Duodenal mucosa (tissue), 2 donors: Measurements from ENCODE around the gene PACSIN1.

ENCODE experiments used
- H3K27ac ChIP-seq: one replicate; pipeline ENCODE4 v1.7.0; 2013; ENCODE audit warnings: low read depth, low read length
- H3K27me3 ChIP-seq, 2 donors: one replicate each; pipeline ENCODE4 v1.7.0; 2013; ENCODE audit warnings: low read length in 2 of 2, control low read depth in 1 of 2; ENCODE audit not compliant: insufficient read depth in 2 of 2, control insufficient read depth in 1 of 2
- H3K36me3 ChIP-seq, 2 donors: one replicate each; pipeline ENCODE4 v1.7.0; 2013; ENCODE audit warnings: low read length in 2 of 2, control low read depth in 1 of 2; ENCODE audit not compliant: insufficient read depth in 2 of 2, control insufficient read depth in 1 of 2
- H3K4me1 ChIP-seq, 2 donors: one replicate each; pipeline ENCODE4 v1.7.0; 2013; ENCODE audit warnings: low read length in 2 of 2, control low read depth in 1 of 2; ENCODE audit not compliant: insufficient read depth in 2 of 2, control insufficient read depth in 1 of 2
- H3K4me3 ChIP-seq, 2 donors: one replicate each; pipeline ENCODE4 v1.7.0; 2013; ENCODE audit warnings: low read length in 2 of 2, low read depth in 1 of 2
- H3K9ac ChIP-seq, 2 donors: one replicate each; pipeline ENCODE4 v1.7.0; 2013; ENCODE audit warnings: low read length in 2 of 2, low read depth in 1 of 2
- H3K9me3 ChIP-seq, 2 donors: one replicate each; pipeline ENCODE4 v1.7.0; 2013; ENCODE audit warnings: low read length in 2 of 2, control low read depth in 1 of 2; ENCODE audit not compliant: control insufficient read depth in 1 of 2

Gene PACSIN1

DNA sequence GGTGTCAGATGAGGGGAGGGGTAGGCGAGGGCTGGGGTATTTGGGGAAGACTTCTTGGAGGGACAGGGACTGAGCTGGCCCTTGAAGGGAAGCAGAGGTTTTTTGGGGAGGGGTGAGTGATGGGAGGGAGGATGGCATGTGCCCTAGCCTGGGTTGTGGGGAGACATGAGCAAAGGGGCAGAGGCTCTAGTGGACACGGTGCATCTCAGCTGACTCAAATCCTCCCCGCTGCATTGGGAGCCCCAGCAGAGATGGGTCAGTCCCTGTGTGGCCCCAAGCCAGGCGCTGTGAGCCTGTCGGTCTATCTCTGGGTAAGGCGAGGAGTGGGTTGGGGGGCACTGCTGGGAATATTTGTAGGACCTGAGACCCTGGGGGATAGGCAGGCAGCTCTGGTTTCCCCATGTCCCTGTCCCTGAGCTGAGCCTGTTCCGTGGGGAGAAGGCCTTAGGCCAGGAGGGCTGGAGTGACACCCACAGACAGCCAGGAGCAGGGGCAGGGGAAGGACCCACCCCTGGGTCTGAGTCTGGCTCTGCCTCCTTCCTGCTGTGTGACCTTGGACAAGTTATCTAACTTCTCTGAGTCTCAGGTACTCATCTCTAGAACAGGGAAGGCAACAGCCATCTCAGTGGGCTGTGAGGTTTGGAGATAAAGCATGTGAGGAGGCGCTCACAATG lies 54.2 kb downstream of the PACSIN1 start:
- no peaks in the 10 kb centered on the region for H3K9me3 ChIP-seq
- H3K4me3 ChIP-seq = no peak overlapping the region
- H3K4me1 ChIP-seq = no peaks in the 10 kb centered on the region
- no peaks in the 10 kb centered on the region for H3K36me3 ChIP-seq
- H3K27me3 ChIP-seq = peaks cover 0 to 4% of the 10 kb centered on the region in 2 donors
- no peak overlapping the region for H3K27ac ChIP-seq
- no peak overlapping the region for H3K9ac ChIP-seq

DNA sequence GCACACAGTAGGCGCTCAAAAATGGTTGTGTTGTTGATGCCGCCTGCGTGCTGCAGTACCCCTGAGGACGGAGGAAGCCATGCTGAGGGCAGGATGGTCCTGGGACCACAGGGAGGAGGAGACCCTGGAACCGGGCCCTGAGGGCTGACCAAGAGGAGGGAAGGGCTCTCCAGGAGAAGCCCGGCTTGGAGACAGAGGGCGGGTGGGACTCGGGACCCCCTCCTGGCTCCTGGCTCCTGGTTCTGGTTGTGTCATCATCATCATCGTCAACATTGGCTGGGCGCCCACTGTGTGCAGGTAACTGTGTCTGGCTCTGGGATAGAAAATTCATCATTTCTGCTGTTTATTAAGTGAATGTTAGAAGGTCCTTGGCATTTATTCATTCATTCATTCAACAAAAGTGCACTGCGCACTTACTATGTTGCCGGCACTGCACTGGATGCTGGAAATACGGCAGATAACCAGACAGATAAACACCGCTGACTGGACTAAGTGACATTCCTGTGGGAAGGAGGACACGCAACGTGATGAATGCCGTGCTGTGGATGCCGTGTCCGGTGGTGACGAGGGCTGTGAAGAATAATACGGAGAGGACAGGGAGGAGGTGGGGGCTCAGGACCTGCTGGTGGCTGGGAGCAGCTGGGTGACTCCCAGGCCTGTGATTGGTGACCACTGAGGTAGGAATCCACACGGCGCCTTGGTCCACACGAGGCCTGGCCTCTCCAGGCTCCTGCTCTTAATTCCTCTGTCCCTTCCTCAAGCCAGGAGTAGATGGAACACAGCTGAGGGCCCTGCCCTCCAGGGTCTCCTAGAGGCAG lies 55.0 kb downstream of the PACSIN1 start:
- Histone ChIP-seq H3K27ac (no peak overlapping the region), H3K4me1 (no peaks in the 10 kb centered on the region), H3K27me3 (peaks cover 0 to 4% of the 10 kb centered on the region in 2 donors), H3K36me3 (no peaks in the 10 kb centered on the region), H3K9ac (no peak overlapping the region), H3K4me3 (no peak overlapping the region), H3K9me3 (no peaks in the 10 kb centered on the region)

DNA sequence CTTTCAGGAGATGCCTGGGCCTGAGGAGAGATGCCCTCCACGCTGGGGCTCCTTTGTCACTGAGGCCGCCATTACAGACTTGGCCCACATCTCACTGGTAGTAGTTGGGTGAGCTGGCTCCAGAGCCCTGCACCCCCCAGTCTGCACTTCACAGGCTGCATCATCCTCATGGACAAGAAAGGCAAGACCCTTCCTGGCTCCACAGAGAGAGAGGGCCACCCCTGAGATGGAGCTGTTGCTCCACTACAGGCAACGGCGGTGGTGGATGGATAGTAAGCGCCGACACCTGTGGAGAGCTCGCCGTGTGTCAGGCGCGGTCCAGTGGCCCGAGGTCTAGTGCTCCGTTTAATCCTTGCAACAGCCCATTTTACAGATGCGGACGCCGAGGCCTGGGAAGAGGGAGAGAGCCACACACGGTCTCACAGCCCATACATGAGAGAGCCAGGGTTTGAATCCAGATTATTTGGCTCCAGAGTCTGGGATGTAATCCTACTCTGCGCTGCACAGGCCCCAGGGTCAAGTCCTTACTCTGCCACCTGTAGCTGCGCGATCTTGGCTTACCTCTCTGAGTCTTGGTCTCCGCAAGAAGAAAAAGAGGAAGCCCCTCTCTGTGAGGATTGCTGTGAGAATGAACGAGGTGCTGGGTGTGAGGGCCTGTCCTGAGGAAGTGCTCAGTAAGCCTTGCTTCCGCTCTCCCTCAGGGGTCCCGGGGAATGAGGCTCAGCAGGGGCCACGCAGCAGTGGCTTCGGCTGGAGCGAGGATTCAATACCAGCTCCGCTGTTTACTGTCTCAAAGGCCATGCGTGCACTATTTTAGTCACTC lies 55.8 kb downstream of the PACSIN1 start:
- no peaks in the 10 kb centered on the region for H3K9me3 ChIP-seq
- no peaks in the 10 kb centered on the region for H3K36me3 ChIP-seq
- H3K27ac ChIP-seq = no peak overlapping the region
- H3K27me3 ChIP-seq = peaks cover 0 to 4% of the 10 kb centered on the region in 2 donors
- no peaks in the 10 kb centered on the region for H3K4me1 ChIP-seq
- no peak overlapping the region for H3K4me3 ChIP-seq
- H3K9ac ChIP-seq = no peak overlapping the region

DNA sequence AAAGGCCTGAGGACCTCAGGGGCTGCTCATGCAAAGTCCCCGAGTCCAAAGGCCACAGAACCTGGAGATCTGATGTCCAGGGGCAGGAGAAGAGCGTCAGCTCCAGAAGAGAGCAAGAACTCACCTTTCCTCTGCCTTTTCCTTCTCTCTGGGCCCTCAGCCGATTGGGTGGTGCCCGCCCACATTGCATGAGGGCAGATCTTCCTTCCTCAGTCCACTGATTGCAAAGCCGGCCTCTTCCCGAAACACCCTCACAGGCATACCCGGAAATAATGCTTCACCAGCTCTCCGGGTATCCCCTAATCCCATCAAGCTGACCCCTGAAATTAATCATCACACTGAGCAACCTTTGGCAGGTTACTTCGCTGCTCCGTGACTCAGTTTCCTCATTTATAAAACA lies 56.9 kb downstream of the PACSIN1 start:
- Histone ChIP-seq H3K9ac (no peak overlapping the region), H3K36me3 (no peaks in the 10 kb centered on the region), H3K27ac (no peak overlapping the region), H3K4me1 (peaks cover 0 to 3% of the 10 kb centered on the region in 2 donors), H3K27me3 (no peaks in the 10 kb centered on the region), H3K9me3 (no peaks in the 10 kb centered on the region), H3K4me3 (no peak overlapping the region)

DNA sequence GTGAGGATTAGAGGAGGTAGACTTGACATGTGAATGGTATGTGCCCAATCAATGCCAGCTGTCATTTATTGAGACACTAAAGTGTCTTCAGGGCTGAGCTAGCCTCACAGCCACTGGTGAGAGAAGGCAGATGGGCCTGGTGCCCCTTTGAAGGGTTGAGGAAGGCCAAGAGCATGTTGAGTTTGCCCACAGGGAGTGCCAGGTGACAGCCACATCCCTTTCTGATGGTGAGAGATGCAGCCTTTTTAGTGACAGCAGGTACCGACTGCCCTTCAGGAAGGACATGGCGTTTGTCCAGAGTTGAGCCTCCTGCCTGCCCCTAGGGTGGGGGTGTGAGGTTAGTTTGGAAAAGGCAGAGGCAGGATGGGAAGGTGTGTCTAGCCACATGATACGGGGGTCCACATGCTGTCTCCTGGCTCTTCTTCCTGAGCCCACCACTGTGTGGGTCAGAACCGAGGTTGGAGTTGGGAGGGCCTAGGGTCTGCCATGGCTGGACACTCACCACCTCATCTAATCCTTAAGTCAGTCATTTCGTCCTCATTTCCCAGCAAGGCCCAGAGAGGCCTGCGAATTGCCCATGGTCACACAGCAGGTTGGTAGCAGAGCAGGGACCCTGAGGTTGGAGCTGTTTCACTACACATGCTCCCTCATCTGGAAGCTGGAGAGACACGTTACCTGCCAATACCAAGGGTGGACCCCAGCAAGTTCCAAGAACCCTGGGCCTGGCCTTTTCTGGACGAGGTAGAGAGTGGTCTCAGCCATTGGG lies 57.7 kb downstream of the PACSIN1 start:
- Histone ChIP-seq H3K27ac (no peak overlapping the region), H3K36me3 (no peaks in the 10 kb centered on the region), H3K9ac (no peak overlapping the region), H3K27me3 (no peaks in the 10 kb centered on the region), H3K9me3 (no peaks in the 10 kb centered on the region), H3K4me1 (peaks cover 0 to 3% of the 10 kb centered on the region in 2 donors), H3K4me3 (no peak overlapping the region)

DNA sequence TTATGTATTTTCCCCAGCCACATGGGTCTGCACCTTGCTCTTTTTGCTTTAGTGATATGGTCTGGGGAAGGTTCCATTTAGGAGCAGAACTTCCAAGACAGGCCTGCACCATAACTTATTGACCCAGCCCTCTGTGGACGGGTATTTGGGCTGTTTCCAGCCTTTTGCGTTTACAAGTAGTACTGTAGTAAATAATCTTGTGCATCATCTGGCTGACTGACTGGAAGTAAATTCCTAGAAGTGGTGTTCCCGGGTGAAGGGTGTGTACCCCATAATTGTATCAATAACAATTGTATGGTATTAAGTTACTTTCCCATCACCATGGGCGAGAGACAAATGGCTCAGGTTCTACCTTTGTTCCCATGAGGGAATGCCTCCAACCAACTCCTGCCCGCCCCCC lies 58.6 kb downstream of the PACSIN1 start:
- H3K27me3 ChIP-seq = no peaks in the 10 kb centered on the region
- H3K4me3 ChIP-seq = no peak overlapping the region
- H3K9ac ChIP-seq = no peak overlapping the region
- no peak overlapping the region for H3K27ac ChIP-seq
- no peaks in the 10 kb centered on the region for H3K9me3 ChIP-seq
- peaks cover 4 to 6% of the 10 kb centered on the region in 2 donors for H3K4me1 ChIP-seq
- H3K36me3 ChIP-seq = no peaks in the 10 kb centered on the region

DNA sequence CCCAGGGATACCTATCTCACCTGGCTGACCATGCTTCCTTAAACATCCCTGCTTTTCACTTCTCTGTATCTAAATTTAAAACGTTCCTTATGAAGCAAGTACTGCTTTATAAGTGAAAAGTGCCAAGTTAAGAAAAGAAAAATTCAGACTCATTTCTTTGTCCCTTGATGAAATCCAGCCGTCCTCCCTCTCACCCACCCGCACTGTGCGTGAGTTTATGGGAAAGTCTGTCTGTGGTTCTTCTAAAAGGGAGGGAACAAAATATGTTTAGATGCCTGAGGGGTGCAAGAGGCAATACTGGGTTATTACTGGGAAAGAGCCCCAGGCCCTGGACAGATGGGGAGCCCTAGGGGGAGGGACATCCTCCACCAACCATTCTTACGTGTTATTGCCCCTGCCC lies 59.1 kb downstream of the PACSIN1 start:
- Histone ChIP-seq H3K36me3 (no peaks in the 10 kb centered on the region), H3K9ac (no peak overlapping the region)

DNA sequence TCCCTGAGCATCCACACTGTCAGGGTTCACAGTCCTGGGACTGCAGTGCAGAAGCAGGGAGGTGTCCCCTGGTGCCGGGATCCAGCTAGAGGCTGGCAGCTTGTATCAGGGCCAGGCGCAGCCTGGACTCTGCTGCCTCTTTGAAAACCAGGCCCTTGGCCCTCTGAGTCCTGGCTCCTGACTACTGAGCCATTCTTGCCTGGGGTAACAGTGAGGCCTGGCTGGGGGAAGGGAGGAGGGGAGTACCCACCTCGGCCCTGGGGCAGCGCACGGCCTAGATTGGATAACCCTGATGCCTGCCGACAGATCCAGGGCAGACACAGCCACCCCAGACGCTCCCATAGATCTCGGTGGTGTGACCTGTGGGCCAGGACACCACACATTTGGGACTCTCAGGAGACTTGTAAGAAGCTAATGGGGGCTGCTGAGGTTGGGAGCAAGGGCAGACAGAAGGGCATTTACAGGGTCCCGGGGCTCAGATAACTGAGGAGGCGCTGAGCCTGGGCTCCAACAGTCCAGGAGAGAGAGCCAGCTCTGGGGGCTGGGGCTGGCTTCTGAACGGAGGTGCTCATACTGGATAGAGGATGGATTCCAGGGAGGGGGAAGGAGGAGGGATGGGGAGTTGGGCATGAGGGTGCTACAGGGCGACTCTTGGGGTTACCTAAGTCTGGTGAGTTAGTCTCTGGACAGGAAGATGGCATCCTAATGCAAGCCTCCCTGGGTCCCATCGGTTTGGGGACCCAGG lies 59.7 kb downstream of the PACSIN1 start:
- Histone ChIP-seq H3K27me3 (no peaks in the 10 kb centered on the region), H3K36me3 (no peaks in the 10 kb centered on the region), H3K9me3 (no peaks in the 10 kb centered on the region), H3K4me3 (no peak overlapping the region), H3K27ac (no peak overlapping the region), H3K4me1 (peaks cover 13 to 17% of the 10 kb centered on the region in 2 donors), H3K9ac (no peak overlapping the region)

More for the DNA sequence above, 59.1 kb downstream of the PACSIN1 start:
- Histone ChIP-seq H3K4me1 (peaks cover 8 to 11% of the 10 kb centered on the region in 2 donors), H3K27me3 (no peaks in the 10 kb centered on the region), H3K4me3 (no peak overlapping the region), H3K9me3 (no peaks in the 10 kb centered on the region), H3K27ac (no peak overlapping the region)

DNA sequence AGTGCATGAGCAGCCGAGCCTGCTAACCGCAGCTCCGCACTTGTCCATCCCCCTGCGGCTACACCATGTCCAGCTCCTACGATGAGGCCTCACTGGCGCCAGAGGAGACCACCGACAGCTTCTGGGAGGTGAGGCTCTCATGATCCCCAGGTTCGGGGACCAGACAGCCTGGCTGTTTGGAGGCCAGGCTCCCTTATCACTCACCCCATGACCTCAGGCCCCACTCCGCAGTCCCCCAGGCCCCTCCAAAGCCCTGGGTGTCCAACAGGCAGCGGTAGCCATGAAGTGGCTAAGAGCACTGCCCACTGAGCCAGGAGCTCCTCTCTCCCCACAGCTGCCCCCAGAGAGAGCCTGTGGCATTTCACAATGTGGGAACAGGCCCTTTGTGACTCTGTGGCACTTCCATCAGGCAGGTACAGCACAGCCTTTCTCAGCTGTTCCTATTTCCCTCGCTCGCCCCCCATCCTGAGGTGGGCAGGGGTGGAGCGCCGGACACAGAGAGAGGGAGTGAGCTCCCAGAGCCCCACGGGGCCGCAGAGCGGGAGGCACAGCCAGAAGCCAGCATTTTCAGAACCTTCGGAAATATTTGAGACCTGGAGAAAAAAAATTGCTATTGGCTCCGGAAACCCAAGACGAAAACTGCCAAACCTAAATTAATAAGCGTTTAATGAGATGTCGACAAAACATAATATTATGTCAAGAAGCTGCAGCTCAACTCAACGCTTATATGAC lies 60.5 kb downstream of the PACSIN1 start:
- Histone ChIP-seq H3K9ac (peak overlapping the region; percentile 5 to 38), H3K4me3 (peak overlapping the region; percentile 23 to 60), H3K27me3 (no peaks in the 10 kb centered on the region), H3K27ac (no peak overlapping the region), H3K9me3 (no peaks in the 10 kb centered on the region), H3K4me1 (peaks cover 13 to 17% of the 10 kb centered on the region in 2 donors), H3K36me3 (no peaks in the 10 kb centered on the region)
